CD14-positive monocyte (primary cell): Measurements from ENCODE around the gene LSM4. TPM values are rescaled to one million over a fixed set of nuclear protein-coding genes. Genes with fewer than 3 reads are reported as not detected.
"Not testable (repeated sequence)": the region's sequence is repeated elsewhere in the genome, so short reads cannot be mapped to it uniquely, and the experiment has no call there.

ENCODE experiments used
- DNase-seq, 3 donors: peaks; one replicate each; pipeline ENCODE4 v3.0.0-alpha.2; 2011 to 2022
- H2AFZ ChIP-seq: 2 replicates; pipeline ENCODE4 v1.6.0; 2012; ENCODE audit warnings: mild to moderate bottlenecking, low read depth, low read length, inconsistent platforms; ENCODE audit not compliant: insufficient read depth, poor library complexity, severe bottlenecking
- H3K27ac ChIP-seq, 2 donors: 1 replicate in 1 of 2; 2 replicates in 1 of 2; pipeline ENCODE4 v1.5.1; 2012 to 2013; ENCODE audit warnings: low read length in 2 of 2, control low read depth in 1 of 2, inconsistent platforms in 1 of 2, low read depth in 1 of 2, mild to moderate bottlenecking in 1 of 2
- H3K27me3 ChIP-seq, 2 donors: one replicate each; pipeline versions ENCODE4 v1.6.0 to v1.6.1; 2011 to 2013; ENCODE audit warnings: low read length in 2 of 2; ENCODE audit not compliant: control insufficient read depth in 2 of 2, insufficient read depth in 2 of 2
- H3K36me3 ChIP-seq, 2 donors: replicated peaks in 1 of 2; 1 replicate in 1 of 2; 2 replicates in 1 of 2; pipeline versions ENCODE4 v1.5.1 to v1.6.1; 2012 to 2013; ENCODE audit warnings: low read length in 2 of 2, control low read depth in 1 of 2, inconsistent platforms in 1 of 2, mild to moderate bottlenecking in 1 of 2; ENCODE audit not compliant: insufficient read depth in 2 of 2, control insufficient read depth in 1 of 2
- H3K4me1 ChIP-seq, 2 donors: 1 replicate in 1 of 2; 2 replicates in 1 of 2; pipeline versions ENCODE4 v1.5.1 to v1.6.1; 2012 to 2013; ENCODE audit warnings: low read length in 2 of 2, control low read depth in 1 of 2, inconsistent platforms in 1 of 2, mild to moderate bottlenecking in 1 of 2, moderate library complexity in 1 of 2; ENCODE audit not compliant: insufficient read depth in 2 of 2, control insufficient read depth in 1 of 2
- H3K4me2 ChIP-seq: replicated peaks from 2 replicates; pipeline ENCODE3; 2012; ENCODE audit warnings: low read length, moderate library complexity, mild to moderate bottlenecking; ENCODE audit not compliant: poor library complexity, severe bottlenecking; ENCODE audit errors: extremely low read depth
- H3K4me3 ChIP-seq, 3 experiments: fragments of 200-600 bp in 1 of 3; sonication (generic) in 1 of 3; replicated peaks in 1 of 3; 1 replicate in 2 of 3; 2 replicates in 1 of 3; pipeline ENCODE4 v1.5.1; 2011 to 2013; ENCODE audit warnings: low read length in 3 of 3, mild to moderate bottlenecking in 3 of 3, control low read depth in 2 of 3, low read depth in 2 of 3, inconsistent platforms in 1 of 3, moderate library complexity in 1 of 3
- H3K79me2 ChIP-seq: 2 replicates; pipeline ENCODE4 v1.6.0; 2012; ENCODE audit warnings: mild to moderate bottlenecking, control low read depth, inconsistent platforms, low read length, moderate library complexity; ENCODE audit not compliant: insufficient read depth
- H3K9ac ChIP-seq: 2 replicates; pipeline ENCODE4 v1.6.0; 2017; ENCODE audit warnings: low read length, mild to moderate bottlenecking; ENCODE audit not compliant: insufficient read depth, poor library complexity, severe bottlenecking
- H3K9me3 ChIP-seq, 2 donors: replicated peaks in 1 of 2; 1 replicate in 1 of 2; 2 replicates in 1 of 2; pipeline versions ENCODE4 v1.5.1 to v1.6.1; 2012 to 2013; ENCODE audit warnings: low read length in 2 of 2, control low read depth in 1 of 2; ENCODE audit not compliant: control insufficient read depth in 1 of 2, insufficient read depth in 1 of 2
- H4K20me1 ChIP-seq: 2 replicates; pipeline ENCODE4 v1.6.0; 2012; ENCODE audit warnings: mild to moderate bottlenecking, low read length, control low read depth, moderate library complexity; ENCODE audit not compliant: insufficient read depth
- H3K27ac Mint-ChIP-seq, 7 donors: one replicate each; pipeline ENCODE4 v1.8.0; 2020; ENCODE audit warnings: mild to moderate bottlenecking in 7 of 7, mixed read lengths in 7 of 7, moderate library complexity in 6 of 7, inconsistent platforms in 2 of 7
- H3K27me3 Mint-ChIP-seq, 3 donors: one replicate each; pipeline ENCODE4 v1.8.0; 2021 to 2022; ENCODE audit warnings: low read depth in 3 of 3, mild to moderate bottlenecking in 3 of 3, mixed read lengths in 3 of 3, moderate library complexity in 3 of 3, inconsistent platforms in 1 of 3
- H3K36me3 Mint-ChIP-seq, 2 donors: one replicate each; pipeline ENCODE4 v1.8.0; 2020; ENCODE audit warnings: mixed read lengths in 2 of 2, inconsistent platforms in 1 of 2, mild to moderate bottlenecking in 1 of 2
- H3K4me1 Mint-ChIP-seq: one replicate; pipeline ENCODE4 v1.8.0; 2020; ENCODE audit warnings: mild to moderate bottlenecking, mixed read lengths
- H3K4me3 Mint-ChIP-seq, 2 donors: one replicate each; pipeline ENCODE4 v1.8.0; 2020; ENCODE audit warnings: mild to moderate bottlenecking in 2 of 2, mixed read lengths in 2 of 2, moderate library complexity in 1 of 2
- H3K9me3 Mint-ChIP-seq, 7 donors: one replicate each; pipeline ENCODE4 v1.8.0; 2020 to 2022; ENCODE audit warnings: mixed read lengths in 7 of 7, mild to moderate bottlenecking in 6 of 7, moderate library complexity in 6 of 7, inconsistent platforms in 2 of 7
- WGBS: methylation state at CpG from one replicate; pipeline ENCODE4 v1.1.5; 2013; ENCODE audit warnings: missing lambda C conversion rate; ENCODE audit not compliant: insufficient coverage; 5-methylcytosine and 5-hydroxymethylcytosine counted together
- intact Hi-C, 2 donors: fragments of 100-400 bp; cut with micrococcal nuclease; formaldehyde crosslinking; loops; one replicate each; pipeline versions ENCODE4 v1.15.0 to v1.15.1; 2023
- polyA plus RNA-seq, 3 donors: library from polyadenylated mRNA; depleted of rRNA in 1 of 3; unstranded in 2 of 3; stranded (reverse) in 1 of 3; fragments of 300-500 nt in 2 of 3; fragments of >200 nt in 1 of 3; fragmentation: Illumina TruSeq in 2 of 3; gene quantifications; 1 replicate in 2 of 3; 2 replicates in 1 of 3; pipeline ENCODE4 v1.2.3, GENCODE V29; 2012 to 2021
- TF ChIP-seq, protein P1 (sequence below): fragments of 200-600 bp; IDR thresholded peaks from one replicate; pipeline ENCODE4 v1.8.0; 2022; ENCODE audit warnings: antibody characterized with exemption, mild to moderate bottlenecking

LSM4 gene
- polyA plus RNA-seq, 3 donors = 66.5 to 143 (median 97.0) TPM

DNA sequence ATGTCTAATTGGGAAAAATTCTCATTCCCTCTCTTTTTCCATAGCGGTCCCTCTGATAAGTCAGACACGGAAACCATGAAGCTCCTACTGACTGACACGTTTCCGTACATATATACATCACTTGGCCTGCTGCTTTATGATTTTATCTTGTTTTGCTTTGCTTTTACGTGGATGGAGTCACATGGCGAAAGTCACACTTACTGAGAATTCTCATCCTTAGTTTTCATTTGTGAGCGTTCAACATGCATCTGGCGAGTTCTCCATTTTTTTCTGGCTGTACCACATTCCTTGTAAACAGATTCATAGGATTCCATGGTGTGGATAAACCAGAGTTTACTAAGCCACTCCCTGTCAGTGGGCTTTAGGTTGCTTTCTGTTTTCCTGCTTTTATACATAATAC is 38.8 kb upstream of the LSM4 start:
- Histone ChIP-seq H3K4me3 (no peak overlapping the region), H3K79me2 (no peaks in the 10 kb centered on the region), H3K27ac (no peak overlapping the region), H3K4me2 (no peak overlapping the region), H2AFZ (no peak overlapping the region), H4K20me1 (no peaks in the 10 kb centered on the region), H3K27me3 (no peaks in the 10 kb centered on the region), H3K4me1 (peaks cover 25 to 26% of the 10 kb centered on the region in 2 donors), H3K9ac (no peak overlapping the region), H3K36me3 (peaks cover 33 to 60% of the 10 kb centered on the region in 2 donors), H3K9me3 (no peaks in the 10 kb centered on the region)
- TF ChIP-seq, protein P1, sequence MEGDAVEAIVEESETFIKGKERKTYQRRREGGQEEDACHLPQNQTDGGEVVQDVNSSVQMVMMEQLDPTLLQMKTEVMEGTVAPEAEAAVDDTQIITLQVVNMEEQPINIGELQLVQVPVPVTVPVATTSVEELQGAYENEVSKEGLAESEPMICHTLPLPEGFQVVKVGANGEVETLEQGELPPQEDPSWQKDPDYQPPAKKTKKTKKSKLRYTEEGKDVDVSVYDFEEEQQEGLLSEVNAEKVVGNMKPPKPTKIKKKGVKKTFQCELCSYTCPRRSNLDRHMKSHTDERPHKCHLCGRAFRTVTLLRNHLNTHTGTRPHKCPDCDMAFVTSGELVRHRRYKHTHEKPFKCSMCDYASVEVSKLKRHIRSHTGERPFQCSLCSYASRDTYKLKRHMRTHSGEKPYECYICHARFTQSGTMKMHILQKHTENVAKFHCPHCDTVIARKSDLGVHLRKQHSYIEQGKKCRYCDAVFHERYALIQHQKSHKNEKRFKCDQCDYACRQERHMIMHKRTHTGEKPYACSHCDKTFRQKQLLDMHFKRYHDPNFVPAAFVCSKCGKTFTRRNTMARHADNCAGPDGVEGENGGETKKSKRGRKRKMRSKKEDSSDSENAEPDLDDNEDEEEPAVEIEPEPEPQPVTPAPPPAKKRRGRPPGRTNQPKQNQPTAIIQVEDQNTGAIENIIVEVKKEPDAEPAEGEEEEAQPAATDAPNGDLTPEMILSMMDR = no peak
- DNase-seq = no peak
- peaks cover 0 to 5% (median 2%) of the 10 kb centered on the region in 3 donors for H3K27me3 Mint-ChIP-seq
- intact Hi-C loops = no loop called here
- WGBS = 95% methylated on average over 4 of the region's 8 CpGs
- H3K4me3 Mint-ChIP-seq = no peak overlapping the region
- peaks cover 0 to 7% (median 0%) of the 10 kb centered on the region in 7 donors for H3K9me3 Mint-ChIP-seq
- peaks cover 73 to 92% of the 10 kb centered on the region in 2 donors for H3K36me3 Mint-ChIP-seq
- peaks cover 33% of the 10 kb centered on the region for H3K4me1 Mint-ChIP-seq
- H3K27ac Mint-ChIP-seq = no peak overlapping the region

DNA sequence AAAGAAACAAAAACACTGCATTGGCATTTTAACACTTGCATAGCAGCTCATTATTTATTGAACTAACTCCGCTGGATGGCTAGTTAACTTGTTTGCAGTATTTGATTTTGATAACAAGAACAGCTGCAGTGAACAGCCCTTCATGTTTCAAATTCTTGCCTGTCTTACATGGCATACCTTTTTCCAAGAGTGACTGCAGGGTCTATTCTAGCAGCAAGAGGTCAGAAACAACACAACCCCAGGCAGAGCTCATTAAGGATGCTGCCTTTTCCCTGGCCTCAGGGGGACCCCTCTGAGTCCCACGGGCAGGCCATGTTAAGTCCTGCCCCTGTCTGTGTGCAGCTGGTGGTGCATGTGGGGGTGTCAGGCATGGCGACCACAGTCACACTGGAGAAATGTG is 34.2 kb upstream of the LSM4 start:
- no peaks in the 10 kb centered on the region for H3K9me3 ChIP-seq
- H3K9ac ChIP-seq = no peak overlapping the region
- no peak for DNase-seq
- TF ChIP-seq, protein P1 = no peak
- Mint-ChIP-seq H3K9me3 (peaks cover 0 to 2% (median 0%) of the 10 kb centered on the region in 7 donors), H3K36me3 (peaks cover 62 to 84% of the 10 kb centered on the region in 2 donors), H3K4me3 (no peak overlapping the region), H3K27ac (no peak overlapping the region), H3K27me3 (peaks cover 0 to 4% (median 0%) of the 10 kb centered on the region in 3 donors), H3K4me1 (no peaks in the 10 kb centered on the region)
- no peaks in the 10 kb centered on the region for H3K79me2 ChIP-seq
- no peak overlapping the region for H2AFZ ChIP-seq
- H3K27me3 ChIP-seq = no peaks in the 10 kb centered on the region
- H3K4me3 ChIP-seq = no peak overlapping the region
- H3K4me1 ChIP-seq = no peaks in the 10 kb centered on the region
- intact Hi-C loops = no loop called here
- H3K36me3 ChIP-seq = peaks cover 35 to 68% of the 10 kb centered on the region in 2 donors
- no peak overlapping the region for H3K27ac ChIP-seq
- H3K4me2 ChIP-seq = no peak overlapping the region
- WGBS = 100% methylated on average over 2 of the region's 3 CpGs
- H4K20me1 ChIP-seq = peaks cover 6% of the 10 kb centered on the region

DNA sequence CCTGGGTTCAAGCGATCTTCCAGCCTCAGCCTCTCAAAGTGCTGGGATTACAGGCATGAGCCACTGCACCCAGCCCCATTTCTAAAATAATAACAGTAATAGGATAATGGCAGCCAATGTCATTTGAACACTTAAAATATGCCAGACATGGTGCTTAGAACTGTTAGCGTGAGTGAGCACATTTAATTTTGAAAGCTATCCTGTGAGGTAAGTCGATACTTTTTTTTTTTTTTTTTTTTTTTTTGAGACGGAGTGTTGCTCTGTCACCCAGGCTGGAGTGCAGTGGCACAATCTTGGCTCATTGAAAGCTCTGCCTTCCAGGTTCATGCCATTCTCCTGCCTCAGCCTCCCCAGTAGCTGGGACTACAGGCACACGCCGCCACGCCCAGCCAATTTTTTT is 31.9 kb upstream of the LSM4 start:
- H4K20me1 ChIP-seq = peaks cover 14% of the 10 kb centered on the region
- H3K27me3 ChIP-seq, H3K27ac Mint-ChIP-seq, H3K4me1 Mint-ChIP-seq, H3K4me3 ChIP-seq, H3K4me1 ChIP-seq, H3K9me3 ChIP-seq, H2AFZ ChIP-seq, H3K4me3 Mint-ChIP-seq, DNase-seq, H3K4me2 ChIP-seq, H3K79me2 ChIP-seq, H3K27me3 Mint-ChIP-seq, H3K9ac ChIP-seq, H3K27ac ChIP-seq, H3K9me3 Mint-ChIP-seq: not testable (repeated sequence)
- H3K36me3 Mint-ChIP-seq = peaks cover 61 to 79% of the 10 kb centered on the region in 2 donors
- intact Hi-C loops = loop anchor here in 1 of 2 donors (5.0 kb wide), 1 partner anchor 33 kb away; the partner anchor contains the start of gene GDF15
- peaks cover 34 to 57% of the 10 kb centered on the region in 2 donors for H3K36me3 ChIP-seq
- WGBS = no CpG with 5 or more reads among the region's 7 CpGs
